Chondrocyte (in vitro differentiated cells): ENCODE measurements around the gene NDUFB1. TPM values are rescaled to one million over a fixed set of nuclear protein-coding genes. Genes with fewer than 3 reads are reported as not detected.
A peak's percentile ranks its signal among the peaks of the same experiment; 100 is the strongest.

Source experiments
- DNase-seq: peaks from one replicate; pipeline ENCODE4 v3.0.0; 2021; ENCODE audit warnings: mixed read lengths, low spot score
- H3K27ac Mint-ChIP-seq: one replicate; pipeline ENCODE4 v1.8.0; 2021; ENCODE audit warnings: mild to moderate bottlenecking, moderate library complexity, mixed read lengths; ENCODE audit not compliant: unreplicated experiment
- H3K27me3 Mint-ChIP-seq: 2 replicates; pipeline ENCODE4 v1.8.0; 2021; ENCODE audit warnings: low read depth, mixed read lengths
- H3K36me3 Mint-ChIP-seq: 2 replicates; pipeline ENCODE4 v1.8.0; 2021; ENCODE audit warnings: low read depth, mixed read lengths
- H3K4me1 Mint-ChIP-seq: 2 replicates; pipeline ENCODE4 v1.8.0; 2021; ENCODE audit warnings: low read depth, mild to moderate bottlenecking, mixed read lengths
- H3K4me3 Mint-ChIP-seq: one replicate; pipeline ENCODE4 v1.8.0; 2021; ENCODE audit warnings: mild to moderate bottlenecking, moderate library complexity, mixed read lengths; ENCODE audit not compliant: unreplicated experiment
- H3K9me3 Mint-ChIP-seq: 2 replicates; pipeline ENCODE4 v1.8.0; 2021; ENCODE audit warnings: low read depth, mixed read lengths
- total RNA-seq: library from RNA; stranded (reverse); gene quantifications from 3 replicates; pipeline ENCODE4 v1.2.1, GENCODE V29; 2021
- TF ChIP-seq, protein P1 (sequence below): fragments of 200-600 bp; sonication (generic); IDR thresholded peaks from 2 replicates; pipeline ENCODE4 v1.5.0; 2021; ENCODE audit warnings: antibody characterized with exemption, mild to moderate bottlenecking, moderate library complexity

NDUFB1 gene
- total RNA-seq, 1 donor from 2014 or later, result 90.4 TPM

DNA sequence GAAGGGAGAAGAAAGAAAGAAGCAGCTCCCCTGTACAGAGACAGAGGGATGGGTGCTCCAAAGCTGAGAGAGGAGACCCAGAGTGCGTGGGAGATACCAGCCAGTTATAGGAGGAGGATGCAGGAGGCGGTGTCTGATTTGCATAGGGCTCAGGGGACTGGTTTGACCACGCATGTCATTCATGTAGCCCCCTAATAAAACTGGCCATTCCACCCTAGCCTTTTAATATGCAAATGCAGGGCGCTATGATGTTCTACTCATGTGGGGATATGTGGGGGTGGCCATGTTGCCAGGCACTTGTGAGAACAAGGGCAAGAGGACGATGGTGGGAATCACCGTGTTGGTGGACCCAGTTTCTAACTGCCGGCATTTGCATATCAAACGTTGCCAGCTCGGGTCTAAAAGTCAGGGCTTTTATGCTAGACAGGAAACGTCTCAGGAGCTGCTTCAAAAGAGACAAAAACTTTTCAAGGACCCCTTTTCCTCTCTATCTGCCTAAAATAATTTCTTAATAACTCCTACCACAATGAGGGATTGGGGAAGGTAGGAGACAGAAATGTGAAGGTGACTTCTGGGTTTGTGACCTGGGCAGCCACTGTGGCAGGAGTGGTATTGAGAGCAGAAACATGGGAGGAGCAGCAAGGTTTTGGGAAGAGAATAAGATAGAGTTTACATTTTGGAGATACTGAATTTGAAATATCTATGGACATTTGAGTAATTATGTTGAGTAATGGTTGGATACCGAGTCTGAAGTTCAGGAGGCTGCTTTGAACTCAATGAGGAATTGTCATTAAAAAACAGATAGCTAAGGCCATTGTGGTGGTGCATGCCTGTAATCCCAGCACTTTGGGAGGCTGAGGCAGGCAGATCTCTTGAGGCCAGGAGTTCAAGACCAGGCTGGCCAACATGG lies 12.9 kb downstream of the NDUFB1 start:
- no peak for DNase-seq
- no peaks in the 10 kb centered on the region for H3K9me3 Mint-ChIP-seq
- no peaks in the 10 kb centered on the region for H3K36me3 Mint-ChIP-seq
- H3K4me3 Mint-ChIP-seq, result no peak overlapping the region
- TF ChIP-seq, protein P1, sequence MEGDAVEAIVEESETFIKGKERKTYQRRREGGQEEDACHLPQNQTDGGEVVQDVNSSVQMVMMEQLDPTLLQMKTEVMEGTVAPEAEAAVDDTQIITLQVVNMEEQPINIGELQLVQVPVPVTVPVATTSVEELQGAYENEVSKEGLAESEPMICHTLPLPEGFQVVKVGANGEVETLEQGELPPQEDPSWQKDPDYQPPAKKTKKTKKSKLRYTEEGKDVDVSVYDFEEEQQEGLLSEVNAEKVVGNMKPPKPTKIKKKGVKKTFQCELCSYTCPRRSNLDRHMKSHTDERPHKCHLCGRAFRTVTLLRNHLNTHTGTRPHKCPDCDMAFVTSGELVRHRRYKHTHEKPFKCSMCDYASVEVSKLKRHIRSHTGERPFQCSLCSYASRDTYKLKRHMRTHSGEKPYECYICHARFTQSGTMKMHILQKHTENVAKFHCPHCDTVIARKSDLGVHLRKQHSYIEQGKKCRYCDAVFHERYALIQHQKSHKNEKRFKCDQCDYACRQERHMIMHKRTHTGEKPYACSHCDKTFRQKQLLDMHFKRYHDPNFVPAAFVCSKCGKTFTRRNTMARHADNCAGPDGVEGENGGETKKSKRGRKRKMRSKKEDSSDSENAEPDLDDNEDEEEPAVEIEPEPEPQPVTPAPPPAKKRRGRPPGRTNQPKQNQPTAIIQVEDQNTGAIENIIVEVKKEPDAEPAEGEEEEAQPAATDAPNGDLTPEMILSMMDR, result no peak
- no peaks in the 10 kb centered on the region for H3K27me3 Mint-ChIP-seq
- peaks cover 21% of the 10 kb centered on the region for H3K4me1 Mint-ChIP-seq
- H3K27ac Mint-ChIP-seq, result no peak overlapping the region

DNA sequence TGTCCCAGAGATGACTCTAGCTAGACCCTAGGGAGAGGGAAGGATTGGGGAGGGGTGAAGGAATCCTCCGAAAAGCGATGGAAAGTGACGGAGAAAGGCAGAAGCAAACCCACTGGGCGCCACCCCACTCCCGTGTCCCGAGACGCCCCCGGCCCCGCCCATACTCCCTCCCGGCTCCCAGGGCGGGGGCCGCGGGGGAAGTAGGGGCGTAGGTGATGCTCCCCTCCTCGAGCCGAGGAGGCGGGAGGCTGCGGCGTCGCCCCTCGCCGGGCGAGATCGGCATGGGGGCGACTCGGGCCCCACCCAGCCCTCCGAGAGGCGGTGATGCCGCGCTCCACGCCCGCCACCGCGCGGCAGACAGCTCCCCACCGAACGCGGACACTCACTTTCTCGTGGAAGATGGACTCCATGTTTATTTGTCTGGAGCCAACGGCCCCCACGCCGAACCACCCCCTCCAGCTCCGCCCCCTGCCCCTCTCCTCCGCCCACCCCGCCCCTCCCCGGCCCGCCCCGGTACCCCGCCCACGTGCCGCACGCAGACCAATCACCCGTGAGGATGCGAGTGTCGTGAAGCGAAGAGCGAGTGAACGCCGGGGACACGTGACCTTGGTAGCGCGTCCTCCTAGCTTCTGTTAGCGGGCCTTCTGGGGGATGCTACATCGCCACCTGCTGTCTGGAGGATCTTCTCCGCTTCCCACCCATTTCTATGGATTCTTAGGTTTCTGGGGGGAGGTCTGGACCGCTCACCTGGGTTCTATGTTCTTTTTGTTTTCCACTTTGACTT lies 15.2 kb downstream of the NDUFB1 start, which contains the start of gene ATXN3:
Gene ATXN3, minus strand, starts transcription at position 440 of the 784 bp plus-strand sequence. Its CDS starts 30 bp downstream, at position 410.
- no peaks in the 10 kb centered on the region for H3K36me3 Mint-ChIP-seq
- TF ChIP-seq, protein P1, result peak; percentile 86
- H3K27ac Mint-ChIP-seq, result peak within 1 kb of the TSS; percentile 99

DNA sequence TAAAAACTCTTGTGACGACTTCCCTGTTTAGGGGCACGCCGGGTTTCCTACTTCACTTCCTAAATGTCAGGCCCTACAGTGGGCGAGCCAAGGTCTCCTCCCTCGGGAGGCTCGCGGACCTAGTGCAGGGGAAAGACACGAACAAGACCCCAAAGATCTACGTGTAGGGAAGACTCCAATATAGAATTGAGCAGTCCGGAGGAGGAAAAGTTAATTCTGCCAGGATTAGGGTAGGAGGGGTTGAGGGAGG lies 15.7 kb downstream of the NDUFB1 start:
- H3K27me3 Mint-ChIP-seq, result no peaks in the 10 kb centered on the region
- no peaks in the 10 kb centered on the region for H3K9me3 Mint-ChIP-seq
- DNase-seq, result no peak
- H3K27ac Mint-ChIP-seq, result peak overlapping the region; percentile 99
- H3K36me3 Mint-ChIP-seq, result no peaks in the 10 kb centered on the region
- H3K4me3 Mint-ChIP-seq, result peak overlapping the region; percentile 97
- TF ChIP-seq, protein P1, result no peak
- H3K4me1 Mint-ChIP-seq, result peaks cover 24% of the 10 kb centered on the region

More for the DNA sequence above, 15.2 kb downstream of the NDUFB1 start, which contains the start of gene ATXN3:
- Mint-ChIP-seq H3K9me3 (no peaks in the 10 kb centered on the region), H3K4me1 (peaks cover 27% of the 10 kb centered on the region), H3K27me3 (no peaks in the 10 kb centered on the region), H3K4me3 (peak within 1 kb of the TSS; percentile 97)
- DNase-seq, result peak; percentile 99

DNA sequence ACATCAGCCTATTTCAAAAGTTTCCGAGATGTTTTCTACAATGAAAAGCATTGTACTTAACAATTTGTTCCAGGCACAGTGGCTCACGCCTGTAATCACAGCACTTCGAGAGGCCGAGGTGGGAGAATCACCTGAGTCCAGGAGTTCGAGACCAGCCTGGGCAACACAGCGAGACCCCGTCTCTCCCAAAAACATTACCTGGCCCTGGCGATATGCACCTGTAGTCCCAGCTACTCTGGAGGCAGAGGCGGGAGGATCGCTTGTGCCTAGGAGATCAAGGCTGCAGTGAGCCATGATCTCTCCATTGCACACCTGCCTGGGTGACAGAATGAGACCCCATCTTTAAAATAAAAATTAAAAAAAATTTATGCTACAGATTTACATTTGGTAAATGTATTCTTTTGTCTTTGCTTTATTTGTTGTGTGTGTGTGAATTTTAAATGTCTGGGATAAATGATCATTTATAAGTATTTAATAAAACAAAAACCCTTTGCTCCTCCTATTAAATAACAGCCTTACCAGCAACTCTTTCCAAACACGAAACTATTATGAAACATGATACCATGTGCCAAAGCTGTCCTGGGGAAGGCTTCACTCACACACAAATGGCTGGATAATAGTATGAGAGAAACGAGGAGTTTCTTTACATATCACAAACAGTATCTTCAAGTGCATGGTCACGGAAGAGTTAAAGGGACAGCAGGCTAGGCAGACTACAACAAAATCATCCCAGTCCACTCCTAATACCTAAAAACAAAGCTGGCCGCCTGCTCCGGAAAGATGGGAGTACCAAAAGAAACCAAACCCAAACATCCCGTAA lies 16.2 kb downstream of the NDUFB1 start:
- no peaks in the 10 kb centered on the region for H3K9me3 Mint-ChIP-seq
- no peaks in the 10 kb centered on the region for H3K36me3 Mint-ChIP-seq
- H3K4me3 Mint-ChIP-seq, result peak overlapping the region; percentile 97
- no peak for DNase-seq
- peak overlapping the region; percentile 99 for H3K27ac Mint-ChIP-seq
- no peaks in the 10 kb centered on the region for H3K27me3 Mint-ChIP-seq
- TF ChIP-seq, protein P1, result no peak
- peaks cover 24% of the 10 kb centered on the region for H3K4me1 Mint-ChIP-seq
